IMR-90 (cell line): Measurements from ENCODE around the gene ATG7.

Experiments used
- BHLHE40 ChIP-seq: fragments of 150-350 bp; IDR thresholded peaks from 2 replicates; pipeline ENCODE4 v1.6.1; 2016; ENCODE audit warnings: mild to moderate bottlenecking, low read depth, low read length
- CEBPB ChIP-seq: IDR thresholded peaks from 2 replicates; pipeline ENCODE4 v1.6.1; 2012; ENCODE audit warnings: low read depth, low read length, improper control_type of control experiment
- RAD21 ChIP-seq: IDR thresholded peaks from 2 replicates; pipeline ENCODE4 v1.6.1; 2012; ENCODE audit warnings: low read length, improper control_type of control experiment
- RFX5 ChIP-seq: IDR thresholded peaks from 2 replicates; pipeline ENCODE4 v1.8.0; 2012; ENCODE audit warnings: low read depth, mild to moderate bottlenecking, low read length, moderate library complexity
- TF ChIP-seq, protein P1 (sequence below): conservative IDR thresholded peaks from 2 replicates; pipeline ENCODE4 v1.5.1; 2012; ENCODE audit warnings: mild to moderate bottlenecking, low read depth, low read length, improper control_type of control experiment

GRCh38 chr3:11240496-11240895 lies 31.7 kb upstream of the ATG7 start:
- TF ChIP-seq CEBPB = no peak
- no peak for TF ChIP-seq RAD21
- no peak for TF ChIP-seq RFX5
- TF ChIP-seq, protein P1, sequence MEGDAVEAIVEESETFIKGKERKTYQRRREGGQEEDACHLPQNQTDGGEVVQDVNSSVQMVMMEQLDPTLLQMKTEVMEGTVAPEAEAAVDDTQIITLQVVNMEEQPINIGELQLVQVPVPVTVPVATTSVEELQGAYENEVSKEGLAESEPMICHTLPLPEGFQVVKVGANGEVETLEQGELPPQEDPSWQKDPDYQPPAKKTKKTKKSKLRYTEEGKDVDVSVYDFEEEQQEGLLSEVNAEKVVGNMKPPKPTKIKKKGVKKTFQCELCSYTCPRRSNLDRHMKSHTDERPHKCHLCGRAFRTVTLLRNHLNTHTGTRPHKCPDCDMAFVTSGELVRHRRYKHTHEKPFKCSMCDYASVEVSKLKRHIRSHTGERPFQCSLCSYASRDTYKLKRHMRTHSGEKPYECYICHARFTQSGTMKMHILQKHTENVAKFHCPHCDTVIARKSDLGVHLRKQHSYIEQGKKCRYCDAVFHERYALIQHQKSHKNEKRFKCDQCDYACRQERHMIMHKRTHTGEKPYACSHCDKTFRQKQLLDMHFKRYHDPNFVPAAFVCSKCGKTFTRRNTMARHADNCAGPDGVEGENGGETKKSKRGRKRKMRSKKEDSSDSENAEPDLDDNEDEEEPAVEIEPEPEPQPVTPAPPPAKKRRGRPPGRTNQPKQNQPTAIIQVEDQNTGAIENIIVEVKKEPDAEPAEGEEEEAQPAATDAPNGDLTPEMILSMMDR = no peak
- TF ChIP-seq BHLHE40 = no peak
